Body of pancreas (tissue), 4 donors: ENCODE results near the gene PTPN6. TPM values are rescaled to one million over a fixed set of nuclear protein-coding genes. Genes with fewer than 3 reads are reported as not detected.

ENCODE experiments used
- ATAC-seq: fragments of 150-250 bp; one replicate; pipeline ENCODE4 v1.9.1; 2016
- DNase-seq, 4 donors: peaks; one replicate each; pipeline ENCODE4 v3.0.0-alpha.2; 2019
- H3K27ac ChIP-seq, 4 donors: fragments of 200-600 bp; sonication (generic); 1 replicate in 3 of 4; 2 replicates in 1 of 4; pipeline versions ENCODE4 v1.5.1 to v1.6.1; 2016 to 2019; ENCODE audit warnings: mild to moderate bottlenecking in 1 of 4, mixed read lengths in 1 of 4, moderate library complexity in 1 of 4
- H3K27me3 ChIP-seq, 2 donors: fragments of 200-600 bp; sonication (generic); one replicate each; pipeline ENCODE4 v1.6.0; 2016; ENCODE audit warnings: mild to moderate bottlenecking in 1 of 2
- H3K36me3 ChIP-seq, 2 donors: fragments of 200-600 bp; sonication (generic); replicated peaks in 1 of 2; 2 replicates each; pipeline ENCODE4 v1.5.1; 2016; ENCODE audit warnings: low read depth in 2 of 2; ENCODE audit not compliant: insufficient read depth in 1 of 2
- H3K4me1 ChIP-seq: fragments of 200-600 bp; sonication (generic); one replicate; pipeline ENCODE4 v1.6.0; 2016
- H3K4me3 ChIP-seq, 2 donors: fragments of 200-600 bp; sonication (generic); 1 replicate in 1 of 2; 2 replicates in 1 of 2; pipeline ENCODE4 v1.5.1; 2016 to 2019
- H3K9me3 ChIP-seq, 3 donors: fragments of 200-600 bp; sonication (generic); 1 replicate in 2 of 3; 2 replicates in 1 of 3; pipeline ENCODE4 v1.5.1; 2016
- POLR2A ChIP-seq, 3 donors: fragments of 450-650 bp; IDR thresholded peaks; one replicate each; pipeline ENCODE4 v1.6.1; 2016; ENCODE audit warnings: antibody characterized with exemption in 3 of 3, mild to moderate bottlenecking in 2 of 3
- WGBS, 2 donors: methylation state at CpG; one replicate each; pipeline ENCODE4 v1.1.5; 2017; 5-methylcytosine and 5-hydroxymethylcytosine counted together
- intact Hi-C: fragments of 100-400 bp; cut with DNase I; formaldehyde crosslinking; loops from one replicate; pipeline ENCODE4 v1.15.1; 2023
- total RNA-seq, 2 donors: library from RNA; depleted of rRNA; stranded (reverse); fragments of >200 nt; gene quantifications; one replicate each; pipeline ENCODE4 v1.1.0, GENCODE V29; 2016
- TF ChIP-seq, protein P1 (sequence below), 7 experiments: fragments of 450-650 bp in 4 of 7; fragments of 200-600 bp in 3 of 7; sonication (generic) in 3 of 7; IDR thresholded peaks; one replicate each; pipeline ENCODE4 v1.5.1; 2016 to 2019; ENCODE audit warnings: antibody characterized with exemption in 7 of 7

Gene PTPN6
- total RNA-seq, 2 donors from 2014 or later, result 18.4 to 19.4 TPM

GRCh38 chr12:6961278-6961694 is 10.1 kb downstream of the PTPN6 start:
- ATAC-seq (peak; percentile 24), DNase-seq (peak; percentile 65 to 85 (median 74))
- Histone ChIP-seq H3K4me1 (peaks cover 48% of the 10 kb centered on the region), H3K4me3 (no peak overlapping the region), H3K27me3 (no peaks in the 10 kb centered on the region), H3K9me3 (no peaks in the 10 kb centered on the region), H3K36me3 (peaks cover 0 to 3% of the 10 kb centered on the region in 2 donors), H3K27ac (peak overlapping the region; percentile 99 to 100 (median 99))
- 8 to 20% methylated on average over 18 to 22 of the region's 24 CpGs for WGBS, 2 donors
- TF ChIP-seq POLR2A (IDR thresholded peaks at IDR 0.05), result no peak
- TF ChIP-seq, protein P1, sequence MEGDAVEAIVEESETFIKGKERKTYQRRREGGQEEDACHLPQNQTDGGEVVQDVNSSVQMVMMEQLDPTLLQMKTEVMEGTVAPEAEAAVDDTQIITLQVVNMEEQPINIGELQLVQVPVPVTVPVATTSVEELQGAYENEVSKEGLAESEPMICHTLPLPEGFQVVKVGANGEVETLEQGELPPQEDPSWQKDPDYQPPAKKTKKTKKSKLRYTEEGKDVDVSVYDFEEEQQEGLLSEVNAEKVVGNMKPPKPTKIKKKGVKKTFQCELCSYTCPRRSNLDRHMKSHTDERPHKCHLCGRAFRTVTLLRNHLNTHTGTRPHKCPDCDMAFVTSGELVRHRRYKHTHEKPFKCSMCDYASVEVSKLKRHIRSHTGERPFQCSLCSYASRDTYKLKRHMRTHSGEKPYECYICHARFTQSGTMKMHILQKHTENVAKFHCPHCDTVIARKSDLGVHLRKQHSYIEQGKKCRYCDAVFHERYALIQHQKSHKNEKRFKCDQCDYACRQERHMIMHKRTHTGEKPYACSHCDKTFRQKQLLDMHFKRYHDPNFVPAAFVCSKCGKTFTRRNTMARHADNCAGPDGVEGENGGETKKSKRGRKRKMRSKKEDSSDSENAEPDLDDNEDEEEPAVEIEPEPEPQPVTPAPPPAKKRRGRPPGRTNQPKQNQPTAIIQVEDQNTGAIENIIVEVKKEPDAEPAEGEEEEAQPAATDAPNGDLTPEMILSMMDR (IDR thresholded peaks at IDR 0.05), result no peak
- intact Hi-C loops, result no loop called here

DNA sequence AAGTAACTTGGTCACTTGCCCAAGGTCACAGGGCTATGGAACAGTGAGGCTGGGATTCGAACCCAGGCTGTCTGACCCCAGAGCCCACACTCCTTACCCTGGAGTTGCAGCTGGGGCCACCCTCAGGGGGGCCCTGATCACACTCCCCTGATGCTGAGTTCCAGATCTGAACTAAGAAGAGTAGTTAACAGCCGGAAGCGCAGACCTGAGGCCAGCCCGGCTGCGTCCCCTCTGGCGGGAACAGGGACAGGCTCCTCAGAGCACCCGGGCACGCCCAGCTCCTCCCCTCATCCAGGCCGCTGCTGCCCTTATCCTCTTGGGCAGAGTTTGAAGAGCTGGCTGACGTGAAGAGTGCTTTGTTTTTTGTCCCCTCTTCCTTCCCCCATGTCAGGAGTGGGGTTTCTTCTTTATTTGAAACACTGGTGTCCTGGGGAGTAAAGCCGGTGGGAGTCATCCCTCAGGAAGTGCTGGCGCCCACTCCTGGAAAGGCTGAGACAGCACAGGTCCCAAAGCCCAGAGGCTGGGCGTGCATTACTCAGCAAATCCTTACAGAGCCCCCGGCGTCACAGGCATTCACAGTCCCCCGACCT is 10.6 kb downstream of the PTPN6 start:
- TF ChIP-seq, protein P1 (IDR thresholded peaks at IDR 0.05), result peak; percentile 21 to 59 (median 33)
- TF ChIP-seq POLR2A (IDR thresholded peaks at IDR 0.05), result no peak
- intact Hi-C loops, result no loop called here
- DNase-seq, result peak; percentile 67 to 82 (median 78)
- WGBS, 2 donors, result 2 to 3% methylated on average over 15 to 16 of the region's 16 CpGs
- Histone ChIP-seq H3K27me3 (no peaks in the 10 kb centered on the region), H3K36me3 (peaks cover 0 to 3% of the 10 kb centered on the region in 2 donors), H3K4me1 (peaks cover 53% of the 10 kb centered on the region), H3K27ac (peak overlapping the region; percentile 99 to 100 (median 99)), H3K4me3 (no peak overlapping the region), H3K9me3 (no peaks in the 10 kb centered on the region)
- ATAC-seq, result peak; percentile 36

DNA sequence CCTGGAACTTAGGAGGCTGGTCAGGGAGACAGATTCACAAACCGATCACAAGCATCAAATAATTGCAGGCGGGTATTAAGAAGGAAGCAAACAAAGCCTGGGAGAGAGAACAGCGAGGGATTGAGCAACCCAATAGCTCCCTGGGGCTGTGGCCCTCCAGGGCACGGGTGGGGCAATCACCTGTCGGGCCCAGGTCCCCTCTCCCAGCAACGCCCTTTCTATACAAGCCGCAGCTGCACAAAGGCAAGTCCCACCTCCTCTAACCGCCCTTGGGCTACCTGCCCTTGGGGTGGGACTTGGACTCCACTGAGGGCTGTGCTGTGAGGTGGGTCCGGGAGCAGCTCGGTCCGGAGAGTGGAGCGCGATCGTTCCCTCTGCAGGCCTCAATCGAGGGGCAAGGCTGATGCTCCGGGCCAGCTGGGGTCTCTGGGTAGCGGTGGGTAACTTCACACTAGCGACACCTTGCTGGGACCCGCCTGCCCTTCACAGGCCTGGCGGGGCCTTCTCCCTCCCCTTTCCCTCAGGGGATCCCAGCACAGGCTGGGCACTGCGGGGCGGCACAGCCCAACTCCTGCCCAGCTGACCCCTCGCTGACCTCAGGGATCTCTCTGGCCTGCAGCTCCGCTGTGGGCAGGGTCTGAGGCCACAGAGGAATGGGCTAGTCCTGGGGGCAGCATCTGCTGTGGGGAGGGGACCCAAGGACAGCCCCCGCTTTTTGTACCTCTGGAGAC is 11.3 kb downstream of the PTPN6 start:
- peak; percentile 60 for ATAC-seq
- peaks cover 60% of the 10 kb centered on the region for H3K4me1 ChIP-seq
- H3K36me3 ChIP-seq, result peaks cover 0 to 2% of the 10 kb centered on the region in 2 donors
- H3K27me3 ChIP-seq, result no peaks in the 10 kb centered on the region
- peak overlapping the region in 1 of 2 donors; percentile 13 for H3K4me3 ChIP-seq
- DNase-seq, result peak; percentile 81 to 93 (median 88)
- H3K27ac ChIP-seq, result peak overlapping the region; percentile 99 to 100 (median 99)
- intact Hi-C loops, result no loop called here
- TF ChIP-seq, protein P1 (IDR thresholded peaks at IDR 0.05), result peak in 2 of 7 experiments; percentile 1 to 9
- TF ChIP-seq POLR2A (IDR thresholded peaks at IDR 0.05), result peak; percentile 22 to 75 (median 45)
- no peaks in the 10 kb centered on the region for H3K9me3 ChIP-seq
- WGBS, 2 donors, result 7 to 18% methylated on average over 3 to 23 of the region's 25 CpGs

GRCh38 chr12:6963016-6963731 is 12.0 kb downstream of the PTPN6 start:
- Histone ChIP-seq H3K4me1 (peaks cover 67% of the 10 kb centered on the region), H3K27me3 (no peaks in the 10 kb centered on the region), H3K4me3 (peak overlapping the region; percentile 50 to 92), H3K36me3 (peaks cover 0 to 2% of the 10 kb centered on the region in 2 donors), H3K9me3 (no peaks in the 10 kb centered on the region), H3K27ac (peak overlapping the region; percentile 99 to 100 (median 99))
- peak; percentile 98 to 100 (median 99) for TF ChIP-seq POLR2A (IDR thresholded peaks at IDR 0.05)
- TF ChIP-seq, protein P1 (IDR thresholded peaks at IDR 0.05), result peak in 4 of 7 experiments; percentile 53 to 76 (median 60)
- intact Hi-C loops, result no loop called here
- peak; percentile 80 for ATAC-seq
- peak; percentile 96 to 97 (median 96) for DNase-seq
- WGBS, 2 donors, result 13 to 20% methylated on average over 27 to 32 of the region's 32 CpGs
